Body of pancreas (tissue), 4 donors: ENCODE measurements around the gene P3H2.

Experiments
- POLR2A ChIP-seq, 3 donors: fragments of 450-650 bp; IDR thresholded peaks; one replicate each; pipeline ENCODE4 v1.6.1; 2016; ENCODE audit warnings: antibody characterized with exemption in 3 of 3, mild to moderate bottlenecking in 2 of 3
- TF ChIP-seq, protein P1 (sequence below), 7 experiments: fragments of 450-650 bp in 4 of 7; fragments of 200-600 bp in 3 of 7; sonication (generic) in 3 of 7; IDR thresholded peaks; one replicate each; pipeline ENCODE4 v1.5.1; 2016 to 2019; ENCODE audit warnings: antibody characterized with exemption in 7 of 7

DNA sequence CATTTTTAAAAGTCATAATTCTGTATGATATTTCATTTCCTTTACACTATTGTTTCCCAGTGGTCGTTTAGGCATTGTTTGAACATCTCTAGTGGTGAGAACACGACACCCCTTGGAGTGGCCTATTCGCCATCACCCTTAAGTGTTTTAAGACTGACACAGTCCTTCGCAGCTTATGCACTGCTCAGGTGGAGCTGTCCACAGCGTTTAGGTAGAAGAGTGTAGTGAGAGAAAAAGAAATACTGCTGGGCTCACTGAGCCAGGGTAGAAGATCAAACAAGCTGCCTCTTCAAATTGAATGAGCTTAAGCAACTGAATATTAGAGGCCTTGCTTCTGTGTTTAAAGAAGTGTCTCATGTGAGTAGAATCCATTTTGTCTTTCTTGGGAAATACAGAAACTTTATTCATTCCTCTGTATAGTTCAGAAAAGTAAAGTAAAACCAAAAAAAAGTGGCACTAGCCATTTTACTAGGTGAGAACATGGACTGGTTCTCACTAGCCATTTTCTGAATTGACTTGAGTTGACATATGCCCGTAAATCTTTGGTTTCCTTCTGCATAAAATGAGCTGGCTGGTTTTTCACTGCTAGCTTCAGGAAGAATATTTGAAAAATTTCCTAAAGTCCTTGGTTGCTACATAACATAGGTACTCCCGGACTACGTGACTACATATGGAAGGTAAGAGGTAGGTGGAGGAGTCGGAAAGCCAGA is 155.9 kb downstream of the P3H2 start:
- TF ChIP-seq, protein P1, sequence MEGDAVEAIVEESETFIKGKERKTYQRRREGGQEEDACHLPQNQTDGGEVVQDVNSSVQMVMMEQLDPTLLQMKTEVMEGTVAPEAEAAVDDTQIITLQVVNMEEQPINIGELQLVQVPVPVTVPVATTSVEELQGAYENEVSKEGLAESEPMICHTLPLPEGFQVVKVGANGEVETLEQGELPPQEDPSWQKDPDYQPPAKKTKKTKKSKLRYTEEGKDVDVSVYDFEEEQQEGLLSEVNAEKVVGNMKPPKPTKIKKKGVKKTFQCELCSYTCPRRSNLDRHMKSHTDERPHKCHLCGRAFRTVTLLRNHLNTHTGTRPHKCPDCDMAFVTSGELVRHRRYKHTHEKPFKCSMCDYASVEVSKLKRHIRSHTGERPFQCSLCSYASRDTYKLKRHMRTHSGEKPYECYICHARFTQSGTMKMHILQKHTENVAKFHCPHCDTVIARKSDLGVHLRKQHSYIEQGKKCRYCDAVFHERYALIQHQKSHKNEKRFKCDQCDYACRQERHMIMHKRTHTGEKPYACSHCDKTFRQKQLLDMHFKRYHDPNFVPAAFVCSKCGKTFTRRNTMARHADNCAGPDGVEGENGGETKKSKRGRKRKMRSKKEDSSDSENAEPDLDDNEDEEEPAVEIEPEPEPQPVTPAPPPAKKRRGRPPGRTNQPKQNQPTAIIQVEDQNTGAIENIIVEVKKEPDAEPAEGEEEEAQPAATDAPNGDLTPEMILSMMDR (IDR thresholded peaks at IDR 0.05), result no peak
- TF ChIP-seq POLR2A (IDR thresholded peaks at IDR 0.05), result no peak
